GM04503 (cell line): ENCODE measurements around the gene VPS52.
A peak's percentile ranks its signal among the peaks of the same experiment; 100 is the strongest.

Experiments used
- DNase-seq: peaks from one replicate; pipeline ENCODE4 v3.0.0-alpha.2; 2012; ENCODE audit warnings: low read depth

The VPS52 gene, protein sequence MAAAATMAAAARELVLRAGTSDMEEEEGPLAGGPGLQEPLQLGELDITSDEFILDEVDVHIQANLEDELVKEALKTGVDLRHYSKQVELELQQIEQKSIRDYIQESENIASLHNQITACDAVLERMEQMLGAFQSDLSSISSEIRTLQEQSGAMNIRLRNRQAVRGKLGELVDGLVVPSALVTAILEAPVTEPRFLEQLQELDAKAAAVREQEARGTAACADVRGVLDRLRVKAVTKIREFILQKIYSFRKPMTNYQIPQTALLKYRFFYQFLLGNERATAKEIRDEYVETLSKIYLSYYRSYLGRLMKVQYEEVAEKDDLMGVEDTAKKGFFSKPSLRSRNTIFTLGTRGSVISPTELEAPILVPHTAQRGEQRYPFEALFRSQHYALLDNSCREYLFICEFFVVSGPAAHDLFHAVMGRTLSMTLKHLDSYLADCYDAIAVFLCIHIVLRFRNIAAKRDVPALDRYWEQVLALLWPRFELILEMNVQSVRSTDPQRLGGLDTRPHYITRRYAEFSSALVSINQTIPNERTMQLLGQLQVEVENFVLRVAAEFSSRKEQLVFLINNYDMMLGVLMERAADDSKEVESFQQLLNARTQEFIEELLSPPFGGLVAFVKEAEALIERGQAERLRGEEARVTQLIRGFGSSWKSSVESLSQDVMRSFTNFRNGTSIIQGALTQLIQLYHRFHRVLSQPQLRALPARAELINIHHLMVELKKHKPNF

DNA sequence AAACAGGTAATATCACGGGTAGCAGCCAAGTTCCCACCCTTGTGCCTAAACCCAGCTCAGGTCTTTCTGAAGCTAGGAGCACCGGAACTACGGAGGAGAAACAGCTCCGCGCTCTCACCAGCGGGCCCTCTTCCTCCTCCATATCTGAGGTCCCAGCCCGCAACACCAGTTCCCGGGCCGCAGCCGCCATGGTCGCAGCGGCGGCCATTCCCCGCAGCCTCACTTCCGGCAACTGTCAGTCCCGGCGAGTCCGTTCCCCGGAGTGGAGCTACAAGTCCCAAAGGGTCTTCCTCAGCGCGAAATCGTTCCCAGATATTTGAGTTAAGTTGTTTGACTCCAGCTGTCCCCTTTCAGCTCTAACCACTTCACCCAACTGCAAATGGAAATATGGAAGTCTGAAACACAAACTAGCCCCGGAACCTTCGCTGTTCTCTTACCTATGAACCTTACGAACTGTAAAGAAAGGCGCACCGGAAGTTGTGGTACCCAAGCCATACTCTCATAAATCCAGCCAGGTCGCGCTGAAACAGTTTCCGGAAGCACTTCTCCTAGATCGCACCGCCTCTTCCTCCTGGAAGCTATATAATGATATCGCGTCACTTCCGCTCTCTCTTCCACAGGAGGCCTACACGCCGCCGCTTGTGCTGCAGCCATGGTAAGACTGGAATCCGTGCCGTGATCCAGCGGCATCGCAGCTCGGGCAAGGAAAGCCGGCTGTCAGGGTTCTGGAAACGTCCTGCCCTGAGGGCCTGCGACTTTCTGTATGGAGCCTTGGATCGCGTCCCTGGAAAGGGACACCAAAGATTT is at the start of gene VPS52, which contains the start of gene RPS18:
TSS of gene VPS52 (minus strand) at position 409 of the 807 bp plus-strand sequence. CDS start at position 208, 201 bp downstream.
TSS of gene RPS18 (plus strand) at position 608 of the 807 bp plus-strand sequence. CDS start at position 653, 45 bp downstream.
- peak; percentile 95 for DNase-seq

DNA sequence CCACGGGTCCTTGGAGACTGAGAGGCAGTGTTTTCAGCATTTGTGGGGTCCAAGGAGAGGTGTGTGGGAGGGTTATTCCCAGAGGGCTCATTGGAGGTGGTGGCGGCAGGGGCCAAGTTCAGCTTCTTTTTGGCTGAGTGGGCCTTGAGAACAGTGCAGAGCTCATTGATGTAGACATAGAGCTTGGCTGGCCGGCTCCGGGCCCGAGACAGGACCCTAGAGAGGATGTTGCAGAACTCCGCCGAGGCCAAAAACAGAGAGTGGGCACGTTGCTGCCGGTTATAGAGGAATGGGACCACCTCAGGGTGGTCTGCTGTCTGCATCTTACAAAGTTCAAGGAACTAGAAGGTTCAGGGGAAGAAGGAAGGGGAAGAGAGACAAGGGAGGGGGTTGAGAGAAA is 49.6 kb upstream of the VPS52 start:
- no peak for DNase-seq

DNA sequence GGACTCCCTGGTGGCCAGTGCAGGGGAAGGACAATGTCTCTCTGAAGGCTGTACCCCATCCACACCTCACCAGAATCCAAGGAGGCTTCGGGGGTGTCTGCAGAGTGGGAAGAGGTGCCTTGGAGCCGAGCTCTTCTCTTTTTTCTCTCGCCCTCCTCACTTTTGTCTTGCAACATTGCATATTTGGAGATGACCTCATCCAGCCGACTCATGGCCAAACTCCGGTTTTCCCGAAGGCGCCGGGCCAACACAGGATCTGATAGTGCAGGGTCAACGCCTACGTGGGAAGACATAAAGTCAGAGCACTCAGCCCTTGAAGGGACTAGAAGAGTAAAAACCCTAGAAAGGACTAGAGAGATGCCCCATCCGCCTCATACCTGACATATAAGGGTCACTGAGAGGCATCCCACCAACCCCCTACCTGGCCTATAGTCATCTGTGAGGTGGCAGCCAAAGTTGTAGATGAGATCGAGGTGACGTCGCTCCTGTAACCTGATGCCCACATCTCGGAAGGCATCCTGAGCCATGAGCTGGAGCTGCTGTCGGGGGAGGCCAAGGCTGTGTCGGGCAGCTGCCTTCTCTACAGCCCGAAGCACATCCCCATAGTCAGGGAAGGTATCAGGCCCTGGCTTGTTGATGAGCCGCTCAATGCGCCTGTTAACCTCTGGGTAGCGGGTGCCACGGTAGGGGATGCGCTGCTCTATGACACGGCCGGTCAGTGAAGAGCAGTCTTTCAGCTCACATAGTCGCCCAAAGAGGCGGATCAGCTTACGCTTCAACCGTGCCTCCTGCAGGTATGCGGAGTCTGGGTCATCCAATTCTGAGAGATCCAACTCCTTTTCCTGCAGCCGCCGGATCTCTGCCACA is 48.9 kb upstream of the VPS52 start:
- peak; percentile 76 for DNase-seq

DNA sequence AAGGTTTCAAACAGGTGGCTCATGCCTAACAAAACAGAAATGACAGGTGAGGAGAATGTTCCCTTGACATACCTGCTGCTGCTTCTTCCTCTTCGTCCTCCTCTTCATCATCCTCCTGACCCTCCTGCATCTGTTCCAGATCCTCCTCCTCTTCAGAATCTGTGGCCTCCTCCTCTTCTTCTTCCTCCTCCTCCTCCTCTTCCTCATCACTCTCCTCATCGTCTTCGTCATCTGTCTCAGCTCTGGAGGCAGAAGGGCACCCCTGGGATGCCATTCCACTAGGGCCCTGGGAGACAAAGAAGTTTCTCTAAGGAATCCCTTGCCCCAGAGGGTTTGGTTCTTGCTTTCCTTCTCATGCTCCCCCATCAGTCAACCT is 48.3 kb upstream of the VPS52 start:
- no peak for DNase-seq

DNA sequence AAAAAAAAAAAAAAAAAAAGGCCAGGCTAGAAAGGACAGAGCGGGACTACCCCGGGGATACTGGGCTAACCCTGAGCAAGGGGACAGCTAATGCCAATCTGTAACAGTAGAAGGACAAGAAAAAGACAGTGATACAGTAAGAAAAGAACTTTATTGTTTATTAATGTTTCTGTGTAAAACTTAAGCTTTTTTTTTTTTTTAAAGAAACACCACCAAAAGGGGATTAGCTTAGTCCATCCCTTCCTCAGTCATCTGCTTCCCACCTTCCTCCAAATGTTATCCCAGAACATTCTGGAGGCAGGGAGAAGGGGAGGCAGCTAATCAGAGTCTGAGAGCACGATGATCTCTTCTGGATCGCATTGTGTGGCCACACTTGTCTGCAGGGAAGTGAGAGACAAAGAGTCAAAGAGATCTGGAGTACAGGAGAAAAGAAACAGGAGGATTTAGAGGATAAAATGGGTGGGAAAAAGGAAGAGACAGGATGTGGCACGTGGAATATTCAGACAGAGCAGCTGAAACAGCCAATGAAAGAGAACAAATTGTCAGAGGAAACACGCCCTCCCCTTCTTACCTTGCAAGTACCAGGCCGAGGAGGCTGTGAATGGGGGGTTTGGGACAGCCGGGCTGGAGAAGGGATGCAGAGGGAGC is 46.9 kb upstream of the VPS52 start:
- DNase-seq, result no peak

DNA sequence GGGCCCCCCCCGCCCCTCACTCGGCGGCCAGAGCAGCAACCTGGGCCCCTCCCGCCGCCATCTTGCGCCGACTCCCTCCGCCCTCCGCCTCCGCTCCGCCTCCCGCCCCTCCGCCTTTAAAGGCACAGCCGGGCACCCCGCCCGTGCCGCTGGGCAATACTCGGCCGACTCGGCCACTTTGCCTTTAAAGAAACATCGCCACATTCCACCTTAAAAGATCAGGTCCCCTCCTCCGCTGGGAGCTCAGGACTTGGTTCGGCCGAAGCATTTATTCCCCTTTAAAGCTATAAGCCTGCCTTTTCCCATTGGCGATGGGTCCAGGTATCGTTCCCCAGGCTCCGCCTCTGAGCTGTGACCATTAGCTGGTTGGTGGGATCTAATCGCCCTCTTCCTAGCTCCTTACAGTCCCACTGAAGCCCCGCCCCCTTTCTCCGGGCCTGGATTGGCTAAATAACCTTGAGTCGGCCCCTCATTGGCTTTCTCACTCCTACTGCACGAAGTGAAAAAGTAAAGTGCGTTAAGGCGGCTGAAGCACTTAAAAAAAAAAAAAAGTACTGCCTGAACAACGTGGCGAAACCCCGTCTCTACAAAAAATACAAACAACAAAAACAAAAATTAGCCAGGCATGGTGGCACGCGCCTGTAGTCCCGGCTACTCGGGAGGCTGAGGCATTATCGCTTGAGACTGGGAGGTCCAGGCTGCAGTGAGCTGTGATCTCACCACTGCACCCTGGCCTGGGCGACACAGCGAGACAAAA is 46.2 kb upstream of the VPS52 start, which contains the start of gene ZBTB22:
TSS of gene ZBTB22 (minus strand) at position 76 of the 757 bp plus-strand sequence. CDS start 828 bp downstream, outside the sequence.
- DNase-seq, result peak; percentile 97

DNA sequence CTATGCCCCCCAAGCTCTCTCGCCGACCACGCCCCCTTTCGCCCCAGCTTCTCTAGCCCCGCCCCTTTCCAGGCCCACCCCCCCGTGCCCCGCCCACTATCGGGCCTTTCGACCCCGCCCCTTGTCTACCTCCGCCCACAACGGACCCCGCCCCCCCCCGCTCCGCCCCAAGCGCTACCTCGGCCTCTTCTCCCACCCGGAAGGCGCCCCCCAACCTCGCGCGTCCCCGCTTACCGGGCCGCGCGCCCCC is 45.7 kb upstream of the VPS52 start:
- DNase-seq, result no peak

GRCh38 chr6:33316603-33317418 is 45.1 kb upstream of the VPS52 start:
- DNase-seq, result no peak

DNA sequence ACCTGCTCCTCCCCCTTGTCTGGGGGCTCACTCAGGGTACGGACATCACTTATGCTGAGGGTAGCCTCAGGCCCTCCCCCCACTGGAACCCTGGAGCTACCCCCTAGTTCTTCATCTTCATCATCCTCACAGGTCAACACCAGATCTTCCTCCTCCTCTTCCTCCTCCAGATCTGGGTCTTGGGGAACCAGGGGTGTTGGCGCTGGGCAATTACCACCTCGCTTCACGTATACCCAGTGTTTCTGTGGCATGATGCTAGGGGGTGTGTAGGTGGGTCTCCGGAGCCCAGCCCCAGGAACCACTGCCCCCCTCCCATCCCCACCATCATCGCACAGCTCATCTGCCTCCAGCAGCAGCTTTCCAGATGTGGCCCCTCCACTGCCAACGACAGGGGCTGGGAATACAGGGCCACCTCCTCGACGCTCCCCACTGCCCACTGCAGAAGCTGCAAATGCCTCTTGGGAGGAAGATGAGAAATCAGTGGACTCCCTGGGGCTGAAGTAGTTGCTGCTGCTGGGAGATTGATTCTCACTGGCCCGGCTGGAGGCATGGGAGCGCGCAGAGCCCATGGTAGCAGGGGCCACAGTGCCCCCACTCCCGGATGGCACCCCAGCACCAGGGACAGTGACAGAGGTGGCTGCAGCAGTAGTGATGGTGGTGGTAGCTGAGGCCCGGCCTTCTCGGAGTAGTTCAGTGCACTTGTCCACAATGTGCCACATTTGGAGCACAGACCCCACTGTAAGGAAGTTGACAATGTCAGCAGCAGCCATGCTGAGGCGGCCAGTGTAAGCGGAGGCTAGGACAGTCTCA is 44.3 kb upstream of the VPS52 start:
- no peak for DNase-seq

DNA sequence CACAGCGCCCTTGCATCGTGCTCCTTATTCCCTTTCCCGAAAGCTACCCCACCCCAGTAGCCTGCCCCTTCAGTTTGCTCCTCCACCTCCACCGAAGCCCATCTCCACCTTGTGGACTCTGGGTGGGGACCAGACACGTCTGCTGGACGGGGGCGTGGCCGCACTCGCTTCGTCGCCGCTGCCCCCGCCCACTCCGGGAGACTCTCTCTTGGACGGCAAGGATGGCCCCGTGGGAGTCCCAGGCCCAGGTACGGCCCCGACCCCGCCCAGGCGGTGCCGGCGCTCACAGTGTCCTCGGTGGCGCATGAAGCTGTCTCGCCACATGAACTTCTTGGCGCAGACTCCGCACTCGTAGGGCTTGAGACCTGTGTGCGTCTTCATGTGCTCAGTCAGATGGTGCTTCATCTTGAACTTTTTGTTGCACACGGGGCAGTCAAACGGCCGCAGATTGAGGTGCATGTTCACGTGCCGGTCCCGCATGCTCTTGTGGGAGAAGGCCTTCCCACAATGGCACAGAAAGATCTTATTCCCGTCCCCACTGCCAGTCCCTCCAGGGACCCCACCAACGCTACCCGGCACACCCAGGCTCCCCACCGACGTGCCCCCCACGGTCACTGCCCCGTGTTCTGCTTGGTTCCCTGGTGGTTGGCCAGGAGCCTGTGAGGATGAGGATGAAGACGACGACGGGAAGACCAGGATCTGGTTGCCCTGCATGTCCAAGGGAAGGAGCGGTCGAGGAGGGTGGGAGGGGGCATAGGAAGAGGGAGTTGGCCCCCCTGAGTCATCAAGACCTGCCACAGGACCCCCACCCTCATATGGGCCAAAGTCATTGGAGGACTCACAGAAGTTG is 43.5 kb upstream of the VPS52 start:
- DNase-seq, result no peak

GRCh38 chr6:33314515-33314942 is 42.9 kb upstream of the VPS52 start:
- peak; percentile 65 for DNase-seq

- DNase-seq, result peak; percentile 20
These were observed 42.2 kb upstream of the VPS52 start, which contains the start of gene TAPBP for GRCh38 chr6:33313709-33314514. Gene TAPBP (minus strand): TSS chr6:33314078. CDS start chr6:33314041, 37 bp downstream.

GRCh38 chr6:33313105-33313708 is 41.5 kb upstream of the VPS52 start:
- no peak for DNase-seq

- no peak for DNase-seq
These were observed 40.9 kb upstream of the VPS52 start for GRCh38 chr6:33312361-33313104.

DNA sequence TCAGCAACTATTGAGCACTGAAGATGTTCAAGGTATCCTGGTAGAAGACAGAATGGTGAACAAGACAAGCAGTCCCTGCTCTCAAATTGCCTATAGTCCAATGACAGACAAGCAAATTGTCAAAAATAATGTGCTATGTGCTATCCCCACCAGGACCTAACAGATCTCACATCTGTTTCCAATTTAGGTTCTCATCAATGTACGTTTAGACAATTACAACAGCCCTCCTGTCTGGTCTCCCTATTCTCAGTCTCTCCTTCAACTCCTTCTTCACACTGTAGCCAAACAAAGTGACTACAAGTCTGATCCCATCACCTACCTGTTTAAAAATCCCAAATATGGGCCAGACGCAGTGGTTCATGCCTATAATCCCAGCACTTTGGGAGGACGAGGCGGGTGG is 34.7 kb upstream of the VPS52 start:
- DNase-seq, result no peak
